A549 (cell line): Measurements from ENCODE around the gene FAM170B. TPM values are rescaled to one million over a fixed set of nuclear protein-coding genes. Genes with fewer than 3 reads are reported as not detected.

Experiments used
- ATAC-seq, 2 experiments: fragments of 200-7000 bp in 1 of 2; fragments of >200 bp in 1 of 2; cut with Nextera tagmentation in 1 of 2; cut with Tn5 transposase in 1 of 2; 3 replicates each; pipeline versions ENCODE4 v1.8.0 to v1.9.1; 2018 to 2020; ENCODE audit warnings: mild to moderate bottlenecking in 1 of 2, moderate library complexity in 1 of 2
- CTCF ChIA-PET: fragments of 300-600 bp; sonication (Branson Sonifier 250); formaldehyde crosslinking; extraction: SDS; loops from one replicate; lab custom pipeline; 2021; ENCODE audit warnings: antibody characterized with exemption, inconsistent platforms; lab: Yijun Ruan, JAX
- POLR2A ChIA-PET: fragments of 350-600 bp; formaldehyde crosslinking; extraction: SDS; loops from one replicate; lab custom pipeline; 2021; ENCODE audit warnings: antibody characterized with exemption, inconsistent platforms; lab: Yijun Ruan, JAX
- DNase-seq, 2 experiments: peaks; one replicate each; pipeline versions ENCODE4 v3.0.0 to v3.0.0-alpha.2; 2011 to 2016; ENCODE audit warnings: low read depth in 1 of 2, low spot score in 1 of 2
- FAIRE-seq: peaks from 2 replicates; lab custom pipeline; 2011; peaks lifted over from hg19 to GRCh38; lab: Jason Lieb, UNC
- H3K27ac ChIP-seq, 2 experiments: fragments of >200 bp; sonication (Bioruptor Twin); formaldehyde crosslinking; 3 replicates each; pipeline ENCODE4 v1.5.1; 2016 to 2017
- H3K4me1 ChIP-seq: fragments of >200 bp; sonication (Bioruptor Twin); formaldehyde crosslinking; 3 replicates; pipeline ENCODE4 v1.6.1; 2016
- H3K4me2 ChIP-seq: fragments of >200 bp; sonication (Bioruptor Twin); formaldehyde crosslinking; 3 replicates; pipeline ENCODE4 v1.6.1; 2016
- H3K4me3 ChIP-seq: fragments of >200 bp; sonication (Bioruptor Twin); formaldehyde crosslinking; 3 replicates; pipeline ENCODE4 v1.5.1; 2016
- H3K9me3 ChIP-seq: fragments of >200 bp; sonication (Bioruptor Twin); formaldehyde crosslinking; 3 replicates; pipeline ENCODE4 v1.6.1; 2016
- CBX2 ChIP-seq: fragments of 200-600 bp; sonication (generic); IDR thresholded peaks from 2 replicates; pipeline ENCODE4 v1.6.1; 2016; ENCODE audit warnings: low read depth, mild to moderate bottlenecking, borderline replicate concordance
- CBX8 ChIP-seq: fragments of 200-600 bp; sonication (generic); IDR thresholded peaks from 2 replicates; pipeline ENCODE4 v1.6.1; 2016
- CEBPB ChIP-seq, 2 experiments: fragments of >200 bp in 1 of 2; sonication (Bioruptor Twin) in 1 of 2; formaldehyde crosslinking in 1 of 2; IDR thresholded peaks; 2 replicates each; pipeline ENCODE4 v1.6.1; 2012 to 2016
- CHD2 ChIP-seq: fragments of 150-350 bp; IDR thresholded peaks from 2 replicates; pipeline ENCODE4 v1.6.1; 2014; ENCODE audit warnings: low read length; ENCODE audit not compliant: partially characterized antibody
- CHD4 ChIP-seq: fragments of 200-600 bp; sonication (generic); IDR thresholded peaks from 2 replicates; pipeline ENCODE4 v1.6.1; 2016; ENCODE audit warnings: antibody characterized with exemption, mild to moderate bottlenecking, borderline replicate concordance
- EHF ChIP-seq: fragments of 250-450 bp; sonication (Bioruptor Pico); IDR thresholded peaks from 2 replicates; pipeline ENCODE4 v1.5.0; 2020; ENCODE audit warnings: mild to moderate bottlenecking
- ESRRA ChIP-seq: fragments of 150-350 bp; IDR thresholded peaks from 2 replicates; pipeline ENCODE4 v1.6.1; 2014; ENCODE audit warnings: mild to moderate bottlenecking, low read length, borderline replicate concordance
- GATA3 ChIP-seq: IDR thresholded peaks from 2 replicates; pipeline ENCODE4 v1.6.1; 2012; ENCODE audit warnings: borderline replicate concordance
- HOXA7 ChIP-seq: fragments of 250-450 bp; sonication (Bioruptor Pico); IDR thresholded peaks from 2 replicates; pipeline ENCODE4 v1.5.0; 2020; ENCODE audit warnings: mild to moderate bottlenecking, moderate library complexity
- HOXB5 ChIP-seq: fragments of 250-450 bp; sonication (Bioruptor Pico); IDR thresholded peaks from 2 replicates; pipeline ENCODE4 v1.5.0; 2020; ENCODE audit warnings: mild to moderate bottlenecking, moderate library complexity
- JUNB ChIP-seq: fragments of >200 bp; sonication (Bioruptor Twin); formaldehyde crosslinking; IDR thresholded peaks from 2 replicates; pipeline ENCODE4 v1.6.1; 2016
- KDM1A ChIP-seq: fragments of 200-600 bp; sonication (generic); IDR thresholded peaks from 2 replicates; pipeline ENCODE4 v1.6.1; 2016; ENCODE audit warnings: low read depth, mild to moderate bottlenecking
- KDM5A ChIP-seq: fragments of 200-600 bp; sonication (generic); IDR thresholded peaks from 2 replicates; pipeline ENCODE4 v1.6.1; 2016; ENCODE audit warnings: antibody characterized with exemption, mild to moderate bottlenecking
- MAZ ChIP-seq: fragments of 150-350 bp; IDR thresholded peaks from 2 replicates; pipeline ENCODE4 v1.6.1; 2014; ENCODE audit warnings: antibody characterized with exemption, low read depth, low read length, borderline replicate concordance
- PHF8 ChIP-seq: fragments of 200-600 bp; sonication (generic); IDR thresholded peaks from 2 replicates; pipeline ENCODE4 v1.6.1; 2016; ENCODE audit warnings: low read depth, mild to moderate bottlenecking, antibody characterized with exemption, moderate library complexity, borderline replicate concordance
- POLR2AphosphoS2 ChIP-seq: conservative IDR thresholded peaks from 2 replicates; pipeline ENCODE4 v1.6.1; 2012; ENCODE audit warnings: low read length, improper control_type of control experiment, inconsistent platforms
- RARB ChIP-seq: fragments of 250-450 bp; sonication (Bioruptor Pico); IDR thresholded peaks from 2 replicates; pipeline ENCODE4 v1.8.0; 2021; ENCODE audit warnings: mild to moderate bottlenecking, moderate library complexity
- RCOR1 ChIP-seq: fragments of 150-350 bp; IDR thresholded peaks from 2 replicates; pipeline ENCODE4 v1.6.1; 2014; ENCODE audit warnings: antibody characterized with exemption, low read length, low read depth
- SREBF2 ChIP-seq: fragments of 450-650 bp; IDR thresholded peaks from 2 replicates; pipeline ENCODE4 v1.6.1; 2014; ENCODE audit warnings: mild to moderate bottlenecking, moderate library complexity
- TFCP2L1 ChIP-seq: fragments of 250-450 bp; sonication (Bioruptor Pico); IDR thresholded peaks from 2 replicates; pipeline ENCODE4 v1.5.0; 2021; ENCODE audit warnings: mild to moderate bottlenecking
- TP53 ChIP-seq: fragments of 250-450 bp; sonication (Bioruptor Pico); IDR thresholded peaks from 2 replicates; pipeline ENCODE4 v1.5.0; 2021; ENCODE audit warnings: mild to moderate bottlenecking, moderate library complexity
- ZNF302 ChIP-seq: fragments of 250-450 bp; sonication (Bioruptor Pico); IDR thresholded peaks from 2 replicates; pipeline ENCODE4 v1.9.0; 2021; ENCODE audit warnings: inconsistent platforms, mild to moderate bottlenecking, moderate library complexity
- ZSCAN20 ChIP-seq: fragments of 250-450 bp; sonication (Bioruptor Pico); IDR thresholded peaks from 2 replicates; pipeline ENCODE4 v1.8.0; 2022; ENCODE audit warnings: mild to moderate bottlenecking, moderate library complexity
- WGBS: methylation state at CpG from one replicate; pipeline ENCODE4 v1.1.6; 2017; ENCODE audit errors: missing lambda C conversion rate; 5-methylcytosine and 5-hydroxymethylcytosine counted together
- polyA plus RNA-seq, 4 experiments: library from polyadenylated mRNA; depleted of rRNA in 3 of 4; stranded (reverse); fragments of >200 nt; fragmentation: RNase III in 1 of 4; extraction: RNeasy Plus Mini Kit Qiagen cat#74134 plus additional on column Dnase treatment in 1 of 4; gene quantifications; 2 replicates in 3 of 4; 3 replicates in 1 of 4; pipeline ENCODE4 v1.2.3, GENCODE V29; 2011 to 2017
- TF ChIP-seq, protein P1 (sequence below): fragments of 450-650 bp; IDR thresholded peaks from 2 replicates; pipeline ENCODE4 v1.6.1; 2014; ENCODE audit warnings: antibody characterized with exemption
- TF ChIP-seq, protein P2 (sequence below): fragments of >200 bp; sonication (Bioruptor Twin); formaldehyde crosslinking; IDR thresholded peaks from 3 replicates; pipeline ENCODE4 v1.5.1; 2016
- TF ChIP-seq, protein P3 (sequence below): fragments of 200-600 bp; sonication (generic); IDR thresholded peaks from 2 replicates; pipeline ENCODE4 v1.6.1; 2016; ENCODE audit warnings: antibody characterized with exemption, mild to moderate bottlenecking, moderate library complexity
- TF ChIP-seq, protein P4 (sequence below): IDR thresholded peaks from 2 replicates; pipeline ENCODE4 v1.6.1; 2012
- TF ChIP-seq, protein P5 (sequence below): fragments of 250-450 bp; sonication (Bioruptor Pico); IDR thresholded peaks from 2 replicates; pipeline ENCODE4 v1.5.0; 2021; ENCODE audit warnings: mild to moderate bottlenecking, moderate library complexity, borderline replicate concordance

The FAM170B gene
- polyA plus RNA-seq, 2 of the 4 experiments (the other 2 are of a cell fraction) = not detected

DNA sequence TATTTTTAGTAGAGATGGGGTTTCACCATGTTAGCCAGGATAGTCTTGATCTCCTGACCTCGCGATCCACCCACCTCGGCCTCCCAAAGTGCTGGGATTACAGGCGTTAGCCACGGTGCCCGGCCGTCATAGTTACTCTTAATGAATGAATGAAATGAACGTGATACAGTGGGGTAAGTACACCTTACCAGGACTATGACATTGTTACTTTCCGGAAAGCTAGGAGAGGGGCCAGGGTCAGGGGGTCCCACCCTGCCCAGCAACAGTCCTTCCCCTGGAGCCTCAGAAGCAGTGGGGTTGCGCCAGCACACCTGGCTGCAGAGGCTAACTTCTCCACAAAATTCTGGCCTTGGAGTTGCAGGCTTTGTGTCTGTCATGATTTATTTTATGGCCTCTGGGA lies 39.9 kb downstream of the FAM170B start:
- Histone ChIP-seq H3K27ac (no peak overlapping the region), H3K4me2 (no peak overlapping the region), H3K9me3 (no peaks in the 10 kb centered on the region), H3K4me1 (no peaks in the 10 kb centered on the region), H3K4me3 (no peak overlapping the region)
- POLR2A ChIA-PET = no interaction called here
- CTCF ChIA-PET = interaction anchor here (1.4 kb wide), 1 partner anchor 13 kb away, joined by 3 read pairs; no protein-coding TSS in a partner anchor
- ATAC-seq (no peak), FAIRE-seq (no peak), DNase-seq (no peak)
- TF ChIP-seq TFCP2L1 = no peak
- TF ChIP-seq HOXB5 (CRISPR knock-in tag) = no peak
- no peak for TF ChIP-seq CBX8
- TF ChIP-seq EHF (CRISPR knock-in tag) = no peak
- no peak for TF ChIP-seq KDM1A
- no peak for TF ChIP-seq CEBPB (IDR thresholded peaks at IDR 0.05)
- no peak for TF ChIP-seq POLR2AphosphoS2
- TF ChIP-seq JUNB = no peak
- TF ChIP-seq, protein P1, sequence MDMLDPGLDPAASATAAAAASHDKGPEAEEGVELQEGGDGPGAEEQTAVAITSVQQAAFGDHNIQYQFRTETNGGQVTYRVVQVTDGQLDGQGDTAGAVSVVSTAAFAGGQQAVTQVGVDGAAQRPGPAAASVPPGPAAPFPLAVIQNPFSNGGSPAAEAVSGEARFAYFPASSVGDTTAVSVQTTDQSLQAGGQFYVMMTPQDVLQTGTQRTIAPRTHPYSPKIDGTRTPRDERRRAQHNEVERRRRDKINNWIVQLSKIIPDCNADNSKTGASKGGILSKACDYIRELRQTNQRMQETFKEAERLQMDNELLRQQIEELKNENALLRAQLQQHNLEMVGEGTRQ = no peak
- TF ChIP-seq, protein P2, sequence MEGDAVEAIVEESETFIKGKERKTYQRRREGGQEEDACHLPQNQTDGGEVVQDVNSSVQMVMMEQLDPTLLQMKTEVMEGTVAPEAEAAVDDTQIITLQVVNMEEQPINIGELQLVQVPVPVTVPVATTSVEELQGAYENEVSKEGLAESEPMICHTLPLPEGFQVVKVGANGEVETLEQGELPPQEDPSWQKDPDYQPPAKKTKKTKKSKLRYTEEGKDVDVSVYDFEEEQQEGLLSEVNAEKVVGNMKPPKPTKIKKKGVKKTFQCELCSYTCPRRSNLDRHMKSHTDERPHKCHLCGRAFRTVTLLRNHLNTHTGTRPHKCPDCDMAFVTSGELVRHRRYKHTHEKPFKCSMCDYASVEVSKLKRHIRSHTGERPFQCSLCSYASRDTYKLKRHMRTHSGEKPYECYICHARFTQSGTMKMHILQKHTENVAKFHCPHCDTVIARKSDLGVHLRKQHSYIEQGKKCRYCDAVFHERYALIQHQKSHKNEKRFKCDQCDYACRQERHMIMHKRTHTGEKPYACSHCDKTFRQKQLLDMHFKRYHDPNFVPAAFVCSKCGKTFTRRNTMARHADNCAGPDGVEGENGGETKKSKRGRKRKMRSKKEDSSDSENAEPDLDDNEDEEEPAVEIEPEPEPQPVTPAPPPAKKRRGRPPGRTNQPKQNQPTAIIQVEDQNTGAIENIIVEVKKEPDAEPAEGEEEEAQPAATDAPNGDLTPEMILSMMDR = no peak
- TF ChIP-seq CHD4 = no peak
- TF ChIP-seq RCOR1 = no peak
- no peak for TF ChIP-seq CHD2
- no peak for TF ChIP-seq KDM5A
- no peak for TF ChIP-seq ZSCAN20 (CRISPR knock-in tag)
- WGBS = 56% methylated on average over 10 of the region's 10 CpGs

DNA sequence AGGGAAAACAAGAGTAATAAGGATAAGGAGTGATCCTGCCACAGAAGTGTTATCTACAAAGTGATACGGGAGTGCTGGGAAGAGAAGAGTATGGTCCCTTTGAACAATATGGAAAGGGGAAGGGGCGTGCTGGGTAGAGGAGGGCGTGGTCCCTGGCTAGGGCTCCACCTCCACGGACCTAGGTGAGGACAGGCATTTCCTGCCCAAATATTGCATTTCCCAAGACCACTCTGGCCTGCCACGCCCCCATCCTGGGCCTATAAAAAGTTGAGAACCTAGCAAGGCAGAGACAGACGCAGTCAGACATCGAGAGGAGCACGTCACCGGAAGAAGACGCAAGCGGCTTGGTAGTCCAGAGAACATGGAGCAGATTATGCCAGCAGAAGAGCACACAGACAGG lies 41.3 kb downstream of the FAM170B start:
- CTCF ChIA-PET = no interaction called here
- Histone ChIP-seq H3K4me3 (no peak overlapping the region), H3K9me3 (peaks cover under 1% of the 10 kb centered on the region; the same call in 1 of the 3 replicates), H3K4me2 (no peak overlapping the region), H3K27ac (no peak overlapping the region), H3K4me1 (no peaks in the 10 kb centered on the region)
- 57% methylated on average over 11 of the region's 11 CpGs for WGBS
- ATAC-seq (no peak), FAIRE-seq (no peak), DNase-seq (no peak)
- POLR2A ChIA-PET = no interaction called here
- TF ChIP-seq CBX2 (no peak), HOXA7 (CRISPR knock-in tag) (no peak), RARB (no peak), CHD4 (no peak), HOXB5 (CRISPR knock-in tag) (no peak), KDM1A (no peak), MAZ (no peak), TFCP2L1 (no peak), KDM5A (no peak), SREBF2 (no peak), PHF8 (no peak), GATA3 (no peak), ZNF302 (CRISPR knock-in tag) (no peak), ESRRA (no peak), TP53 (CRISPR knock-in tag) (no peak), RCOR1 (no peak)
- TF ChIP-seq, protein P3, sequence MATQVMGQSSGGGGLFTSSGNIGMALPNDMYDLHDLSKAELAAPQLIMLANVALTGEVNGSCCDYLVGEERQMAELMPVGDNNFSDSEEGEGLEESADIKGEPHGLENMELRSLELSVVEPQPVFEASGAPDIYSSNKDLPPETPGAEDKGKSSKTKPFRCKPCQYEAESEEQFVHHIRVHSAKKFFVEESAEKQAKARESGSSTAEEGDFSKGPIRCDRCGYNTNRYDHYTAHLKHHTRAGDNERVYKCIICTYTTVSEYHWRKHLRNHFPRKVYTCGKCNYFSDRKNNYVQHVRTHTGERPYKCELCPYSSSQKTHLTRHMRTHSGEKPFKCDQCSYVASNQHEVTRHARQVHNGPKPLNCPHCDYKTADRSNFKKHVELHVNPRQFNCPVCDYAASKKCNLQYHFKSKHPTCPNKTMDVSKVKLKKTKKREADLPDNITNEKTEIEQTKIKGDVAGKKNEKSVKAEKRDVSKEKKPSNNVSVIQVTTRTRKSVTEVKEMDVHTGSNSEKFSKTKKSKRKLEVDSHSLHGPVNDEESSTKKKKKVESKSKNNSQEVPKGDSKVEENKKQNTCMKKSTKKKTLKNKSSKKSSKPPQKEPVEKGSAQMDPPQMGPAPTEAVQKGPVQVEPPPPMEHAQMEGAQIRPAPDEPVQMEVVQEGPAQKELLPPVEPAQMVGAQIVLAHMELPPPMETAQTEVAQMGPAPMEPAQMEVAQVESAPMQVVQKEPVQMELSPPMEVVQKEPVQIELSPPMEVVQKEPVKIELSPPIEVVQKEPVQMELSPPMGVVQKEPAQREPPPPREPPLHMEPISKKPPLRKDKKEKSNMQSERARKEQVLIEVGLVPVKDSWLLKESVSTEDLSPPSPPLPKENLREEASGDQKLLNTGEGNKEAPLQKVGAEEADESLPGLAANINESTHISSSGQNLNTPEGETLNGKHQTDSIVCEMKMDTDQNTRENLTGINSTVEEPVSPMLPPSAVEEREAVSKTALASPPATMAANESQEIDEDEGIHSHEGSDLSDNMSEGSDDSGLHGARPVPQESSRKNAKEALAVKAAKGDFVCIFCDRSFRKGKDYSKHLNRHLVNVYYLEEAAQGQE = no peak
- TF ChIP-seq, protein P4, sequence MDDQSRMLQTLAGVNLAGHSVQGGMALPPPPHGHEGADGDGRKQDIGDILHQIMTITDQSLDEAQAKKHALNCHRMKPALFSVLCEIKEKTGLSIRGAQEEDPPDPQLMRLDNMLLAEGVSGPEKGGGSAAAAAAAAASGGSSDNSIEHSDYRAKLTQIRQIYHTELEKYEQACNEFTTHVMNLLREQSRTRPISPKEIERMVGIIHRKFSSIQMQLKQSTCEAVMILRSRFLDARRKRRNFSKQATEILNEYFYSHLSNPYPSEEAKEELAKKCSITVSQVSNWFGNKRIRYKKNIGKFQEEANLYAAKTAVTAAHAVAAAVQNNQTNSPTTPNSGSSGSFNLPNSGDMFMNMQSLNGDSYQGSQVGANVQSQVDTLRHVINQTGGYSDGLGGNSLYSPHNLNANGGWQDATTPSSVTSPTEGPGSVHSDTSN = no peak
- TF ChIP-seq, protein P5, sequence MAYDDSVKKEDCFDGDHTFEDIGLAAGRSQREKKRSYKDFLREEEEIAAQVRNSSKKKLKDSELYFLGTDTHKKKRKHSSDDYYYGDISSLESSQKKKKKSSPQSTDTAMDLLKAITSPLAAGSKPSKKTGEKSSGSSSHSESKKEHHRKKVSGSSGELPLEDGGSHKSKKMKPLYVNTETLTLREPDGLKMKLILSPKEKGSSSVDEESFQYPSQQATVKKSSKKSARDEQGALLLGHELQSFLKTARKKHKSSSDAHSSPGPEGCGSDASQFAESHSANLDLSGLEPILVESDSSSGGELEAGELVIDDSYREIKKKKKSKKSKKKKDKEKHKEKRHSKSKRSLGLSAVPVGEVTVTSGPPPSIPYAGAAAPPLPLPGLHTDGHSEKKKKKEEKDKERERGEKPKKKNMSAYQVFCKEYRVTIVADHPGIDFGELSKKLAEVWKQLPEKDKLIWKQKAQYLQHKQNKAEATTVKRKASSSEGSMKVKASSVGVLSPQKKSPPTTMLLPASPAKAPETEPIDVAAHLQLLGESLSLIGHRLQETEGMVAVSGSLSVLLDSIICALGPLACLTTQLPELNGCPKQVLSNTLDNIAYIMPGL (CRISPR knock-in tag) = no peak
